Osteocyte (in vitro differentiated cells): ENCODE data around the gene NCK2. TPM values are rescaled to one million over a fixed set of nuclear protein-coding genes. Genes with fewer than 3 reads are reported as not detected.
A peak's percentile ranks its signal among the peaks of the same experiment; 100 is the strongest.

Source experiments
- DNase-seq: peaks from one replicate; pipeline ENCODE4 v3.0.0; 2021; ENCODE audit warnings: mixed read lengths; ENCODE audit not compliant: unreplicated experiment; ENCODE audit errors: extremely low spot score
- H3K27ac Mint-ChIP-seq: one replicate; pipeline ENCODE4 v1.8.0; 2021; ENCODE audit warnings: mild to moderate bottlenecking, mixed read lengths; ENCODE audit not compliant: unreplicated experiment
- H3K27me3 Mint-ChIP-seq: one replicate; pipeline ENCODE4 v1.8.0; 2021; ENCODE audit warnings: mixed read lengths; ENCODE audit not compliant: unreplicated experiment
- H3K36me3 Mint-ChIP-seq: one replicate; pipeline ENCODE4 v1.8.0; 2021; ENCODE audit warnings: mixed read lengths; ENCODE audit not compliant: unreplicated experiment
- H3K4me1 Mint-ChIP-seq: one replicate; pipeline ENCODE4 v1.8.0; 2021; ENCODE audit warnings: mixed read lengths; ENCODE audit not compliant: unreplicated experiment
- H3K4me3 Mint-ChIP-seq: one replicate; pipeline ENCODE4 v1.8.0; 2021; ENCODE audit warnings: mild to moderate bottlenecking, moderate library complexity, mixed read lengths; ENCODE audit not compliant: unreplicated experiment
- H3K9me3 Mint-ChIP-seq: one replicate; pipeline ENCODE4 v1.8.0; 2021; ENCODE audit warnings: mixed read lengths; ENCODE audit not compliant: unreplicated experiment
- CTCF ChIP-seq: fragments of 200-600 bp; sonication (generic); IDR thresholded peaks from 2 replicates; pipeline ENCODE4 v1.5.0; 2021; ENCODE audit warnings: antibody characterized with exemption, mild to moderate bottlenecking, moderate library complexity
- total RNA-seq: library from RNA; stranded (reverse); gene quantifications from 2 replicates; pipeline ENCODE4 v1.2.1, GENCODE V29; 2021

Gene NCK2
- total RNA-seq, 1 donor from 2014 or later: 39.5 TPM

- no peak for DNase-seq
- H3K4me3 Mint-ChIP-seq: no peak overlapping the region
- peaks cover 19% of the 10 kb centered on the region for H3K36me3 Mint-ChIP-seq
- TF ChIP-seq CTCF: no peak
- no peaks in the 10 kb centered on the region for H3K9me3 Mint-ChIP-seq
- H3K4me1 Mint-ChIP-seq: peaks cover 10% of the 10 kb centered on the region
- H3K27me3 Mint-ChIP-seq: no peaks in the 10 kb centered on the region
- no peak overlapping the region for H3K27ac Mint-ChIP-seq
Measured at GRCh38 chr2:105853354-105854088, 108.8 kb downstream of the NCK2 start.

- Mint-ChIP-seq H3K36me3 (peaks cover 19% of the 10 kb centered on the region), H3K9me3 (no peaks in the 10 kb centered on the region), H3K4me1 (peaks cover 10% of the 10 kb centered on the region), H3K4me3 (no peak overlapping the region), H3K27ac (no peak overlapping the region), H3K27me3 (no peaks in the 10 kb centered on the region)
- peak; percentile 63 for DNase-seq
- TF ChIP-seq CTCF: no peak
Measured at GRCh38 chr2:105854972-105855371, 110.3 kb downstream of the NCK2 start.

- H3K27ac Mint-ChIP-seq: no peak overlapping the region
- peaks cover 10% of the 10 kb centered on the region for H3K4me1 Mint-ChIP-seq
- peaks cover 17% of the 10 kb centered on the region for H3K36me3 Mint-ChIP-seq
- TF ChIP-seq CTCF: no peak
- H3K27me3 Mint-ChIP-seq: no peaks in the 10 kb centered on the region
- H3K9me3 Mint-ChIP-seq: no peaks in the 10 kb centered on the region
- H3K4me3 Mint-ChIP-seq: no peak overlapping the region
- no peak for DNase-seq
Measured at GRCh38 chr2:105856581-105856980, 111.9 kb downstream of the NCK2 start.

GRCh38 chr2:105857076-105857740 lies 112.5 kb downstream of the NCK2 start:
- Mint-ChIP-seq H3K27me3 (no peaks in the 10 kb centered on the region), H3K4me1 (peaks cover 10% of the 10 kb centered on the region), H3K4me3 (no peak overlapping the region), H3K9me3 (no peaks in the 10 kb centered on the region), H3K36me3 (peaks cover 17% of the 10 kb centered on the region), H3K27ac (no peak overlapping the region)
- DNase-seq: peak; percentile 77
- TF ChIP-seq CTCF: no peak
